Activated CD8-positive, alpha-beta memory T cell treated with anti-CD3 and anti-CD28 coated beads, Interleukin-2, amount 10 ng/mL, durations not matched to agents 7 days and 5 days (primary cell): Measurements from ENCODE around the gene CYTH1. TPM values are rescaled to one million over a fixed set of nuclear protein-coding genes. Genes with fewer than 3 reads are reported as not detected.

Experiments used
- ATAC-seq: fragments of 150-1000 bp; cut with Tn5 transposase; one replicate; pipeline ENCODE4 v1.10.0; 2021; ENCODE audit warnings: moderate library complexity
- CTCF ChIA-PET: fragments of 350-600 bp; sonication (Branson Sonifier 250); formaldehyde crosslinking; loops from one replicate; lab custom pipeline; 2021; ENCODE audit warnings: antibody characterized with exemption; lab: Charles Lee
- DNase-seq: peaks from one replicate; pipeline ENCODE4 v3.0.0-alpha.2; 2020
- H3K27ac Mint-ChIP-seq: one replicate; pipeline ENCODE4 v1.8.0; 2021; ENCODE audit warnings: mild to moderate bottlenecking, mixed read lengths
- H3K27me3 Mint-ChIP-seq: one replicate; pipeline ENCODE4 v1.8.0; 2021; ENCODE audit warnings: mixed read lengths
- H3K36me3 Mint-ChIP-seq: one replicate; pipeline ENCODE4 v1.8.0; 2021; ENCODE audit warnings: mild to moderate bottlenecking, mixed read lengths
- H3K4me1 Mint-ChIP-seq: one replicate; pipeline ENCODE4 v1.8.0; 2021; ENCODE audit warnings: mixed read lengths
- H3K4me3 Mint-ChIP-seq: one replicate; pipeline ENCODE4 v1.8.0; 2021; ENCODE audit warnings: mild to moderate bottlenecking, moderate library complexity, mixed read lengths
- H3K9me3 Mint-ChIP-seq: one replicate; pipeline ENCODE4 v1.8.0; 2022; ENCODE audit warnings: low read depth, mixed read lengths
- total RNA-seq, 2 experiments: library from RNA; stranded (reverse); gene quantifications; one replicate each; pipeline ENCODE4 v1.2.3, GENCODE V29; 2021

The CYTH1 gene
- total RNA-seq, 2 experiments from 2014 or later, result 151 to 156 TPM

- Mint-ChIP-seq H3K4me1 (peaks cover 27% of the 10 kb centered on the region), H3K27me3 (no peaks in the 10 kb centered on the region), H3K36me3 (peaks cover 16% of the 10 kb centered on the region), H3K27ac (no peak overlapping the region), H3K9me3 (no peaks in the 10 kb centered on the region), H3K4me3 (no peak overlapping the region)
- no peak for ATAC-seq
- DNase-seq, result no peak
- CTCF ChIA-PET, result interaction anchor here (1.2 to 2.5 kb wide), 4 partner anchors 9 to 53 kb away, joined by 3 to 11 read pairs (median 4); no protein-coding TSS in a partner anchor
Measured at GRCh38 chr17:78790552-78790951, 8.5 kb upstream of the CYTH1 start.

GRCh38 chr17:78789663-78790181, 7.6 kb upstream of the CYTH1 start:
- Mint-ChIP-seq H3K27me3 (no peaks in the 10 kb centered on the region), H3K9me3 (no peaks in the 10 kb centered on the region), H3K27ac (peak overlapping the region; percentile 68), H3K36me3 (peaks cover 13% of the 10 kb centered on the region), H3K4me1 (peaks cover 33% of the 10 kb centered on the region), H3K4me3 (no peak overlapping the region)
- CTCF ChIA-PET, result interaction anchor here (1.2 to 2.5 kb wide), 3 partner anchors 10 to 24 kb away, joined by 3 to 11 read pairs (median 4); no protein-coding TSS in a partner anchor
- ATAC-seq (no peak), DNase-seq (no peak)

- ATAC-seq, result no peak
- Mint-ChIP-seq H3K4me3 (no peak overlapping the region), H3K27ac (peak overlapping the region; percentile 68), H3K9me3 (no peaks in the 10 kb centered on the region), H3K36me3 (peaks cover 10% of the 10 kb centered on the region), H3K27me3 (no peaks in the 10 kb centered on the region), H3K4me1 (peaks cover 35% of the 10 kb centered on the region)
- CTCF ChIA-PET, result interaction anchor here (1.5 to 2.5 kb wide), 2 partner anchors 11 to 14 kb away, joined by 4 to 11 read pairs; no protein-coding TSS in a partner anchor
- no peak for DNase-seq
Measured at GRCh38 chr17:78789149-78789662, 7.1 kb upstream of the CYTH1 start.

GRCh38 chr17:78788451-78788850, 6.4 kb upstream of the CYTH1 start:
- Mint-ChIP-seq H3K27me3 (no peaks in the 10 kb centered on the region), H3K36me3 (peaks cover 4% of the 10 kb centered on the region), H3K4me3 (no peak overlapping the region), H3K4me1 (peaks cover 37% of the 10 kb centered on the region), H3K9me3 (no peaks in the 10 kb centered on the region), H3K27ac (no peak overlapping the region)
- ATAC-seq (no peak), DNase-seq (no peak)
- CTCF ChIA-PET, result interaction anchor here (1.3 kb wide), 1 partner anchor 11 kb away, joined by 4 read pairs; no protein-coding TSS in a partner anchor

GRCh38 chr17:78787444-78787843, 5.4 kb upstream of the CYTH1 start:
- Mint-ChIP-seq H3K4me1 (peaks cover 44% of the 10 kb centered on the region), H3K27me3 (no peaks in the 10 kb centered on the region), H3K27ac (no peak overlapping the region), H3K9me3 (no peaks in the 10 kb centered on the region), H3K36me3 (peaks cover 2% of the 10 kb centered on the region), H3K4me3 (no peak overlapping the region)
- CTCF ChIA-PET, result interaction anchor here (1.3 kb wide), 1 partner anchor 12 kb away, joined by 4 read pairs; no protein-coding TSS in a partner anchor
- DNase-seq, result no peak
- no peak for ATAC-seq

- CTCF ChIA-PET, result interaction anchor here (1.0 to 2.0 kb wide), 11 partner anchors 8 to 403 kb away, joined by 3 to 8 read pairs (median 5); no protein-coding TSS in a partner anchor
- no peaks in the 10 kb centered on the region for H3K27me3 Mint-ChIP-seq
- H3K4me1 Mint-ChIP-seq, result peaks cover 42% of the 10 kb centered on the region
- DNase-seq (no peak), ATAC-seq (no peak)
- H3K27ac Mint-ChIP-seq, result peak overlapping the region; percentile 84
- H3K9me3 Mint-ChIP-seq, result no peaks in the 10 kb centered on the region
- peak overlapping the region; percentile 59 for H3K4me3 Mint-ChIP-seq
- H3K36me3 Mint-ChIP-seq, result peaks cover 2% of the 10 kb centered on the region
Measured at GRCh38 chr17:78785663-78786057, 3.6 kb upstream of the CYTH1 start.

- ATAC-seq, result no peak
- no peaks in the 10 kb centered on the region for H3K9me3 Mint-ChIP-seq
- peak overlapping the region; percentile 84 for H3K27ac Mint-ChIP-seq
- peak; percentile 59 for DNase-seq
- CTCF ChIA-PET, result interaction anchor here (1.0 to 2.0 kb wide), 14 partner anchors 9 to 403 kb away, joined by 3 to 8 read pairs (median 4); no protein-coding TSS in a partner anchor
- peaks cover 45% of the 10 kb centered on the region for H3K4me1 Mint-ChIP-seq
- H3K4me3 Mint-ChIP-seq, result peak overlapping the region; percentile 59
- H3K27me3 Mint-ChIP-seq, result no peaks in the 10 kb centered on the region
- peaks cover 2% of the 10 kb centered on the region for H3K36me3 Mint-ChIP-seq
Measured at GRCh38 chr17:78785011-78785662, 3.1 kb upstream of the CYTH1 start.

- CTCF ChIA-PET, result interaction anchor here (0.9 to 2.0 kb wide), 11 partner anchors 9 to 402 kb away, joined by 3 to 8 read pairs (median 4); no protein-coding TSS in a partner anchor
- DNase-seq (no peak), ATAC-seq (no peak)
- no peaks in the 10 kb centered on the region for H3K9me3 Mint-ChIP-seq
- peaks cover 47% of the 10 kb centered on the region for H3K4me1 Mint-ChIP-seq
- H3K27ac Mint-ChIP-seq, result peak overlapping the region; percentile 48
- no peak overlapping the region for H3K4me3 Mint-ChIP-seq
- H3K27me3 Mint-ChIP-seq, result no peaks in the 10 kb centered on the region
- H3K36me3 Mint-ChIP-seq, result peaks cover 4% of the 10 kb centered on the region
Measured at GRCh38 chr17:78784352-78784751, 2.3 kb upstream of the CYTH1 start.

- H3K27ac Mint-ChIP-seq, result peak overlapping the region; percentile 48
- CTCF ChIA-PET, result interaction anchor here (0.9 to 1.7 kb wide), 5 partner anchors 35 to 76 kb away, joined by 3 to 6 read pairs (median 4); no protein-coding TSS in a partner anchor
- no peaks in the 10 kb centered on the region for H3K27me3 Mint-ChIP-seq
- H3K4me1 Mint-ChIP-seq, result peaks cover 48% of the 10 kb centered on the region
- H3K9me3 Mint-ChIP-seq, result no peaks in the 10 kb centered on the region
- peaks cover 5% of the 10 kb centered on the region for H3K36me3 Mint-ChIP-seq
- peak overlapping the region; percentile 30 for H3K4me3 Mint-ChIP-seq
- DNase-seq, result no peak
- no peak for ATAC-seq
Measured at GRCh38 chr17:78783711-78784324, 1.7 kb upstream of the CYTH1 start.

GRCh38 chr17:78781104-78781892, 775 bp downstream of the CYTH1 start:
- DNase-seq, result peak; percentile 70
- H3K27ac Mint-ChIP-seq, result peak overlapping the region; percentile 98
- peak overlapping the region; percentile 79 for H3K4me3 Mint-ChIP-seq
- CTCF ChIA-PET, result interaction anchor here (1.2 to 1.9 kb wide), 4 partner anchors 32 to 56 kb away, joined by 3 to 6 read pairs (median 4); no protein-coding TSS in a partner anchor
- no peaks in the 10 kb centered on the region for H3K27me3 Mint-ChIP-seq
- peaks cover 9% of the 10 kb centered on the region for H3K36me3 Mint-ChIP-seq
- no peaks in the 10 kb centered on the region for H3K9me3 Mint-ChIP-seq
- H3K4me1 Mint-ChIP-seq, result peaks cover 59% of the 10 kb centered on the region
- peak; percentile 18 for ATAC-seq

- DNase-seq, result peak; percentile 62
- Mint-ChIP-seq H3K27ac (peak overlapping the region; percentile 98), H3K4me3 (peak overlapping the region; percentile 79), H3K4me1 (peaks cover 57% of the 10 kb centered on the region), H3K9me3 (no peaks in the 10 kb centered on the region), H3K27me3 (no peaks in the 10 kb centered on the region), H3K36me3 (peaks cover 12% of the 10 kb centered on the region)
- CTCF ChIA-PET, result interaction anchor here (0.7 to 1.9 kb wide), 9 partner anchors 11 to 72 kb away, joined by 3 to 6 read pairs (median 4); no protein-coding TSS in a partner anchor
- peak; percentile 18 for ATAC-seq
Measured at GRCh38 chr17:78780335-78780734, 1.7 kb downstream of the CYTH1 start.

GRCh38 chr17:78779850-78780249, 2.2 kb downstream of the CYTH1 start:
- H3K4me3 Mint-ChIP-seq, result peak overlapping the region; percentile 79

More at GRCh38 chr17:78779850-78780249, 2.2 kb downstream of the CYTH1 start:
- CTCF ChIA-PET, result interaction anchor here (0.7 to 1.9 kb wide), 9 partner anchors 10 to 72 kb away, joined by 3 to 6 read pairs (median 4); no protein-coding TSS in a partner anchor
- Mint-ChIP-seq H3K9me3 (no peaks in the 10 kb centered on the region), H3K4me1 (peaks cover 56% of the 10 kb centered on the region), H3K36me3 (peaks cover 12% of the 10 kb centered on the region), H3K27ac (peak overlapping the region; percentile 98), H3K27me3 (no peaks in the 10 kb centered on the region)
- DNase-seq (peak; percentile 83), ATAC-seq (peak; percentile 28)
